Fibroblast of the aortic adventitia (primary cell): ENCODE data around the gene SYT14. TPM values are rescaled to one million over a fixed set of nuclear protein-coding genes. Genes with fewer than 3 reads are reported as not detected.
"Not testable (repeated sequence)": the region's sequence is repeated elsewhere in the genome, so short reads cannot be mapped to it uniquely, and the experiment has no call there.

ENCODE experiments used
- DNase-seq: peaks from one replicate; pipeline ENCODE4 v3.0.0-alpha.2; 2010; ENCODE audit warnings: low read depth
- H3K4me3 ChIP-seq: 2 replicates; pipeline ENCODE4 v1.5.1; 2011; ENCODE audit warnings: low read depth, mild to moderate bottlenecking, control low read depth, low read length, moderate library complexity
- CTCF ChIP-seq: IDR thresholded peaks from 2 replicates; pipeline ENCODE4 v1.5.1; 2011; ENCODE audit warnings: mild to moderate bottlenecking, low read length, control low read depth, inconsistent platforms; ENCODE audit not compliant: insufficient read depth
- total RNA-seq: library from RNA; depleted of rRNA; stranded (reverse); fragments of >200 nt; gene quantifications from 2 replicates; pipeline ENCODE4 v1.2.3, GENCODE V29; 2012; ENCODE audit warnings: low replicate concordance

SYT14 gene
- total RNA-seq, 1 donor, result 35.0 TPM

DNA sequence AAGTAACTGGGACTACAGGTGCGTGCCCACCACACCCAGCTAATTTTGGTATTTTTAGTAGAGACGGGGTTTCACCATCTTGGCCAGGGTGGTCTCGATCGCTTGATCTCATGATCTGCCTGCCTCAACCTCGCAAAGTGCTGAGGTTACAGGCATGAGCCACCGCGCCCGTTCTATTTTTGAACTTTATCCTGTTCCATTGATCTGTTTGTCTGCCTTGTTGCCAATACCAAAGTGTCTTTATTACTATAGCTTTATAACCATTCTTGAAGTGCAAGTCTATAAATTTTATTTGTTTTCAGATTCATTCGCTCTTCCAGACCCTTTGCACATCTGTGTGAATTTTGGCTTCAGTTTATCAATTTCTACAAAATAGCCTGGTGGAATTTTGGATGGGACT lies 28.0 kb downstream of the SYT14 start:
- DNase-seq, result no peak
- no peak overlapping the region for H3K4me3 ChIP-seq
- no peak for TF ChIP-seq CTCF

DNA sequence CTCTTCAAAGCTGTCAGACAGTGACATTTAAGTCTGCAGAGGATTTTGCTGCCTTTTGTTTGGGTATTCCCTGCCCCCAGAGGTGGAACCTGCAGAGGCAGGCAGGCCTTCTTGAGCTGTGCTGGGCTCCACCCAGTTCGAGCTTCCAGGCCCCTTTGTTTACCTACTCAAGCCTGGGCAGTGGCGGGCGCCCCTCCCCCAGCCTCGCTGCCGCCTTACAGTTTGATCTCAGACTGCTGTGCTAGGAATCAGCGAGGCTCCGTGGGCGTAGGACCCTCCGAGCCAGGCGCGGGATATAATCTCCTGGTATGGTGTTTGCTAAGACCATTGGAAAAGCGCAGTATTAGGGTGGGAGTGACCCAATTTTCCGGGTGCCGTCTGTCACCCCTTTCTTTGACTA lies 40.7 kb downstream of the SYT14 start:
- DNase-seq, H3K4me3 ChIP-seq: not testable (repeated sequence)

DNA sequence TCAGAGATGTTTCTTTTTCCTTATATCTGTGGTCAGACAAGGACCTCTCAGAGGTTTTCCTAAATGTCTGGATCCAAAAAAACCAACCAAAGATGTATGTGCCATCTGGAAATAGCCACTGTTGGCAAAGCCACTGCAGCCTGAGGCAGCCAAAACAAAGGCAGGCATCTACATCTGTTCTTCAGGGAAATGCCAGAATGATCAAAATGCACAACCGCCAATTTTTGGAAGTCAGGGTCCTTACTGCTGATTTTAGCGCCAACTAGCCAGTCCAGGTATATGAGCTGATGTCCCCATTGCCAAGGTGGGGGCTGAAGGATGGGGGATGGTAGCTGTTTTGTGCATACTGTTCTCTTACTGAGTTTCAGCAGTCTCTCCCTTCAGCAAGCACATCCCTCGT lies 45.9 kb downstream of the SYT14 start:
- no peak for TF ChIP-seq CTCF
- DNase-seq, result no peak
- no peak overlapping the region for H3K4me3 ChIP-seq

- TF ChIP-seq CTCF, result no peak
- no peak overlapping the region for H3K4me3 ChIP-seq
- no peak for DNase-seq
Measured at GRCh38 chr1:209985002-209985401, 47.0 kb downstream of the SYT14 start.

GRCh38 chr1:209988706-209989105 lies 50.7 kb downstream of the SYT14 start:
- peak; percentile 13 for DNase-seq
- no peak for TF ChIP-seq CTCF
- H3K4me3 ChIP-seq, result no peak overlapping the region

GRCh38 chr1:209989525-209989924 lies 51.5 kb downstream of the SYT14 start:
- TF ChIP-seq CTCF, result no peak
- peak; percentile 55 for DNase-seq
- H3K4me3 ChIP-seq, result no peak overlapping the region

DNA sequence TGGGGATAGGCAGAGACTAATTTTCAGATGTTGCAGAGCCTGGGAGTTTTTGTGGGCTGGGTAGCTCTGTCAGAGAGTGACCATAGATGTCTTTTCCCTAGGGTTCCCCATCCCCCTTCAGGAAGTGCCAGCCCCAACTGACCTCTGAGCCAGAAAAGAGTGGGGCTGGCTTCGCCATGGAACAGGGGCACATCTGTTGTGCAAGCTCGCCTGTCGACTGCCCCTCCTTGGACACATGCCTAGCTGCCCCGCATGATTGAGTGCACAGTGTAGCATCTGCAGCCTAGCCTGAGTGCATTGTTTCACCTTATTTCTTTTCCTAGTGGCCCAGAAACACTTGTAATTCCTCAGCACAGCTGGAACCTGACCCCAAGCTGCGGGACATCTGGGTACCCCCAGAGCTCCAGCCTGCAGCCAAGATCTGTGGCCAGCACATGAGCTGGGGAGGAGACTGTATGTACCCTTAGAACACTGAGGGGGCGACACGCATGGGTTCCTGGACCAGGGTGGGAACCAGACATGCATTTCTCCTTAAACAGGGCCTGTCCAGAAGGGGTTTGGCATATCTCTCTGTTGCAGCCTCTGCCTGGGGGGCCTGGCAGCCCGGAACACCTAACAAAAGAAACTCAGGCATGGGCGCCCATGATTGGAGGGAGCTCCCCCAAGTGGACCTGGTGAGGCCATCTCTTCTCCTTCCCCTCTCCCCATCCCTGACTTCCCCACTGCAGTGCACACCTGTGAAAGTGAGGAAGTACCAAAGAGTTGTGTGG lies 55.2 kb downstream of the SYT14 start:
- no peak overlapping the region for H3K4me3 ChIP-seq
- DNase-seq, result no peak
- no peak for TF ChIP-seq CTCF
